DMS79 (cell line): ENCODE results near the gene DEPDC1.
"Not testable (repeated sequence)": the region's sequence is repeated elsewhere in the genome, so short reads cannot be mapped to it uniquely, and the experiment has no call there.

ENCODE experiments used
- DNase-seq: peaks from one replicate; lab custom pipeline; 2025; lab: John Stamatoyannopoulos, UW

DEPDC1 gene

GRCh38 chr1:68496680-68497357, at the start of gene DEPDC1:
DEPDC1 (minus strand) TSS chr1:68497082; CDS start chr1:68496999, 83 bp downstream.
- DNase-seq: peak; percentile 88

- DNase-seq: no peak
Measured at GRCh38 chr1:68544651-68545050, 47.8 kb upstream of the DEPDC1 start.

- DNase-seq: no peak
Measured at GRCh38 chr1:68542586-68542985, 45.7 kb upstream of the DEPDC1 start.

- DNase-seq: no peak
Measured at GRCh38 chr1:68538941-68539340, 42.1 kb upstream of the DEPDC1 start.

GRCh38 chr1:68528243-68528642, 31.4 kb upstream of the DEPDC1 start:
- DNase-seq: no peak

GRCh38 chr1:68525781-68526180, 28.9 kb upstream of the DEPDC1 start:
- no peak for DNase-seq

GRCh38 chr1:68521286-68521685, 24.4 kb upstream of the DEPDC1 start:
- no peak for DNase-seq

- DNase-seq: no peak
Measured at GRCh38 chr1:68516066-68516465, 19.2 kb upstream of the DEPDC1 start.

GRCh38 chr1:68511254-68511653, 14.4 kb upstream of the DEPDC1 start:
- no peak for DNase-seq

- no peak for DNase-seq
Measured at GRCh38 chr1:68506386-68506785, 9.5 kb upstream of the DEPDC1 start.

- DNase-seq: no peak
Measured at GRCh38 chr1:68503085-68503484, 6.2 kb upstream of the DEPDC1 start.

- no peak for DNase-seq
Measured at GRCh38 chr1:68497358-68497698, 446 bp upstream of the DEPDC1 start.

- no peak for DNase-seq
Measured at GRCh38 chr1:68495968-68496679, 758 bp downstream of the DEPDC1 start.

- no peak for DNase-seq
Measured at GRCh38 chr1:68495532-68495931, 1.4 kb downstream of the DEPDC1 start.

- no peak for DNase-seq
Measured at GRCh38 chr1:68493193-68493592, 3.7 kb downstream of the DEPDC1 start.

GRCh38 chr1:68492255-68492654, 4.6 kb downstream of the DEPDC1 start:
- not testable (repeated sequence) for DNase-seq

GRCh38 chr1:68490046-68490651, 6.7 kb downstream of the DEPDC1 start:
- no peak for DNase-seq

- DNase-seq: no peak
Measured at GRCh38 chr1:68485431-68486022, 11.4 kb downstream of the DEPDC1 start.

GRCh38 chr1:68484618-68485017, 12.3 kb downstream of the DEPDC1 start:
- DNase-seq: no peak

GRCh38 chr1:68481041-68481440, 15.8 kb downstream of the DEPDC1 start:
- no peak for DNase-seq

- no peak for DNase-seq
Measured at GRCh38 chr1:68479501-68479900, 17.4 kb downstream of the DEPDC1 start.

- no peak for DNase-seq
Measured at GRCh38 chr1:68478662-68479061, 18.2 kb downstream of the DEPDC1 start.

GRCh38 chr1:68476626-68477025, 20.3 kb downstream of the DEPDC1 start:
- DNase-seq: not testable (repeated sequence)
